Measurements from ENCODE around the gene C2CD2. TPM values are rescaled to one million over a fixed set of nuclear protein-coding genes. Genes with fewer than 3 reads are reported as not detected.
A peak's percentile ranks its signal among the peaks of the same experiment; 100 is the strongest.

C2CD2 gene
- total and polyA plus RNA-seq, 2 donors (not counting 3 experiments of a cell fraction or from before 2014, with no cell fraction given): 32.6 to 41.2 TPM

GRCh38 chr21:41957991-41958766 is 4.4 kb upstream of the C2CD2 start:
- peak overlapping the region; percentile 69 for H3K9ac ChIP-seq (replicated peaks; ENCODE audit: extremely low read depth, insufficient read depth, low read length)
- peak; percentile 100 for FAIRE-seq
- peak overlapping the region; percentile 96 for H3K27ac ChIP-seq (ENCODE audit: insufficient read depth, low read depth, low read length)
- ChIA-PET POLR2A (interaction anchor here (0.6 to 2.2 kb wide), 2 partner anchors 10 to 32 kb away, joined by 3 to 8 read pairs; no protein-coding TSS in a partner anchor), CTCF (interaction anchor here (0.8 to 2.9 kb wide), 8 partner anchors 10 to 159 kb away, joined by 3 to 21 read pairs (median 6); no protein-coding TSS in a partner anchor)
- H2AFZ ChIP-seq (ENCODE audit: low read depth, low read length): no peak overlapping the region
- no peaks in the 10 kb centered on the region for H3K36me3 ChIP-seq (ENCODE audit: control insufficient read depth in 2 of 2, extremely low read depth in 1 of 2, insufficient read depth in 2 of 2, low read length in 2 of 2)
- TF ChIP-seq JUN (IDR thresholded peaks at IDR 0.05; ENCODE audit: borderline replicate concordance, insufficient read depth, insufficient read length, low read depth) (peak; percentile 94), GATA2 (IDR thresholded peaks at IDR 0.05; ENCODE audit: insufficient read depth, insufficient read length, low read depth, low read length) (peak; percentile 92), POLR2A (IDR thresholded peaks at IDR 0.05; ENCODE audit: low read depth, low read length) (peak; percentile 64), MYC (IDR thresholded peaks at IDR 0.05; ENCODE audit: low read depth, low read length) (no peak), EZH2 (IDR thresholded peaks at IDR 0.05; ENCODE audit: borderline replicate concordance, low read depth, low read length, severe bottlenecking) (no peak), FOS (IDR thresholded peaks at IDR 0.05; ENCODE audit: borderline replicate concordance, insufficient read depth, low read length) (peak; percentile 95), POLR2AphosphoS5 (IDR thresholded peaks at IDR 0.05; ENCODE audit: insufficient read depth, low read depth, low read length) (peak; percentile 99)
- TF ChIP-seq, protein P1, sequence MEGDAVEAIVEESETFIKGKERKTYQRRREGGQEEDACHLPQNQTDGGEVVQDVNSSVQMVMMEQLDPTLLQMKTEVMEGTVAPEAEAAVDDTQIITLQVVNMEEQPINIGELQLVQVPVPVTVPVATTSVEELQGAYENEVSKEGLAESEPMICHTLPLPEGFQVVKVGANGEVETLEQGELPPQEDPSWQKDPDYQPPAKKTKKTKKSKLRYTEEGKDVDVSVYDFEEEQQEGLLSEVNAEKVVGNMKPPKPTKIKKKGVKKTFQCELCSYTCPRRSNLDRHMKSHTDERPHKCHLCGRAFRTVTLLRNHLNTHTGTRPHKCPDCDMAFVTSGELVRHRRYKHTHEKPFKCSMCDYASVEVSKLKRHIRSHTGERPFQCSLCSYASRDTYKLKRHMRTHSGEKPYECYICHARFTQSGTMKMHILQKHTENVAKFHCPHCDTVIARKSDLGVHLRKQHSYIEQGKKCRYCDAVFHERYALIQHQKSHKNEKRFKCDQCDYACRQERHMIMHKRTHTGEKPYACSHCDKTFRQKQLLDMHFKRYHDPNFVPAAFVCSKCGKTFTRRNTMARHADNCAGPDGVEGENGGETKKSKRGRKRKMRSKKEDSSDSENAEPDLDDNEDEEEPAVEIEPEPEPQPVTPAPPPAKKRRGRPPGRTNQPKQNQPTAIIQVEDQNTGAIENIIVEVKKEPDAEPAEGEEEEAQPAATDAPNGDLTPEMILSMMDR (IDR thresholded peaks at IDR 0.05; ENCODE audit: extremely low read depth in 1 of 2, insufficient read depth in 1 of 2, low read depth in 1 of 2, low read length in 2 of 2): peak; percentile 15 to 30
- TF ChIP-seq, protein P2, sequence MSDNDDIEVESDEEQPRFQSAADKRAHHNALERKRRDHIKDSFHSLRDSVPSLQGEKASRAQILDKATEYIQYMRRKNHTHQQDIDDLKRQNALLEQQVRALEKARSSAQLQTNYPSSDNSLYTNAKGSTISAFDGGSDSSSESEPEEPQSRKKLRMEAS (IDR thresholded peaks at IDR 0.05; ENCODE audit: insufficient read depth, insufficient read length): peak; percentile 13
- H3K9me1 ChIP-seq (replicated peaks; ENCODE audit: control insufficient read depth, extremely low read depth, insufficient read depth, low read length): no peaks in the 10 kb centered on the region
- H3K9me3 ChIP-seq (replicated peaks; ENCODE audit: control insufficient read depth, insufficient read depth, low read length): no peaks in the 10 kb centered on the region
- peaks cover 3% of the 10 kb centered on the region for H3K79me2 ChIP-seq (ENCODE audit: control insufficient read depth, insufficient read depth, low read length)
- intact Hi-C loops (cut with micrococcal nuclease): loop anchor here (1.0 to 5.0 kb wide), 6 partner anchors 26 to 492 kb away; partner anchors contain the start of gene PRDM15
- BruUV-seq (replicated peaks): no TSS peak
- peaks cover 48% of the 10 kb centered on the region for H3K4me1 ChIP-seq (ENCODE audit: control insufficient read depth, extremely low read depth, insufficient read depth, low read length)
- H3K4me3 ChIP-seq (replicated peaks in 1 of 3; ENCODE audit: insufficient read depth in 1 of 3, low read depth in 1 of 3, low read length in 3 of 3): no peak overlapping the region
- peak; percentile 99 for DNase-seq (ENCODE audit: low read depth, low spot score)
- dilution Hi-C loops (cut with MboI; ENCODE audit: extremely low pct_ligation_motif_present, low sequenced_read_pairs): no loop called here
- no peaks in the 10 kb centered on the region for H3K27me3 ChIP-seq (ENCODE audit: control insufficient read depth in 2 of 2, insufficient read depth in 2 of 2, low read length in 2 of 2)
- H3K4me2 ChIP-seq (ENCODE audit: insufficient read depth, low read length): peak overlapping the region; percentile 38
- H4K20me1 ChIP-seq (replicated peaks; ENCODE audit: control insufficient read depth, extremely low read depth, insufficient read depth, low read length): no peaks in the 10 kb centered on the region

All from endothelial cell of umbilical vein (primary cell).